ENCODE measurements around the gene VPS33A.

VPS33A gene

DNA sequence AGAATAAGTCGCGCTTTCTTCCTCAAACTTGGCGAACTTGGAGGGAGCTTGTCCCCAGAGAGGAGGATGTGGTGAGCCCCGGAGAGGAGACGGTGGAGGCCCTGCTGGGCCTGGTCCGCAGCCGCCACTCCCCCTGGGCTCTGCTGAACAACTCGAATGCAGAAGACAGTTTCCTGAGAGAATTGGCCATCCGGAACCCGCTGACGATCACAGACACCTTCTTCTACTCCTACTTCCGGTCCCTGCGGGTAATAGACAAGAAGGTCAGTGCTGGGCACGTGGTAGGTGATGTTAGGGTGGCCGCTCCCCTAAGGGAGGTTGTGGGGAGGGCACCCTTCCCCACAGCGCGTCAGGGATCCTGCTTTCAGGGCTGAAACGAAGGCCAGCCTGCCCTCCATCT, 81.8 kb downstream of the VPS33A start:
- in situ Hi-C loops (cut with MboI; ENCODE audit: low sequenced_read_pairs), result no loop called here

DNA sequence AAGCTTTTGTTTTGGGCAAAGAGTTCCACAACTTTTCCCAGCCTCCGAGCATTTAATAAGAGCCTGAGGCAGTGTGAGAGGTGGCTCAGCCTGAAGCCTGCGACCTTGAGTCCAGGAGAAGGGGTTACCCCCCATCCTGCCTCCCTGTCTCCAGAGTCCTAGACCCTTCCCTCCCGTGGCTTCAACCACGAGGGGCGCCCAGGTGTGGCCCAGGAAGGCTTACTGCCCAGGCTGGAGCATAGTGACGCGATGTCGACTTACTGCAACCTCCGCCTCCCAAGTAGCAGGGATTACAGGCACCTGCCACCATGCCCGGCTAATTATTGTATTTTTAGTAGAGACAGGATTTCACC, 82.7 kb downstream of the VPS33A start:
- in situ Hi-C loops (cut with MboI; ENCODE audit: low sequenced_read_pairs), result no loop called here

DNA sequence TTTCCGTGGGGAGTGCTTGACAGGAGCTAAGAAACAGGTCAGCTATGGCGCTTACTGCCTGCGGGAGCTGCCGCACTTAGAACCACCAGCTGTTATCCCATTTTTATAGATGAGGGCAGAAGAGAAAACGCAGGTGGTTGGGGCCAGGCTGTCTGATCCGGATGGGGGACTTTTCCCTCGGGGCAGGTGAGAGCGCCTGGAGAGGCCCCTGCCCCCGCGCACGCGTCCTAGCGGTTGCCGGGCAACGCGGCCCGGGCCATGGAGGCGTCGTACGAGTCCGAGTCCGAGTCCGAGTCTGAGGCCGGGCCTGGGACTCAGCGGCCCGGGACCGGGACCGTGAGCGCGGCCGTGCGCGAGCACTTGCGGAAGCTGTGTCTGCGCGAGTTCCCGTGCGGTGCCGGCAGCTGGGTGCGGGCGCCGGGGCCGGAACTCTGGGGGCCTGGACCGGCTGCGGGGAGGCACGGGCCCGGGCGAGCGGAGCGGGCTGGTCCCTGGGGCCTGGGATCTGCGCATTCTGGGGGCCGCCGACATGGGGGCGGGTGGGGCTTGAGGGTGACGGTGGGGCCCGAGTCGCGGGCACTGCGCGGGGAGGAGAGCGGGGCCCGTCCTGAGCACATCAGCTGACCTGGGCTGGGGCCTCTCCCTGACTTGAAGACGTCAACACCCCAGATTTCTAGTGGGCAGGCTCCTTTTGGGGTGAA, 83.3 kb downstream of the VPS33A start, which contains the start of gene LRRC43:
Gene LRRC43 (plus strand): TSS at position 237 of the 701 bp plus-strand sequence. CDS start 22 bp downstream, at position 259.
- in situ Hi-C loops (cut with MboI; ENCODE audit: low sequenced_read_pairs), result no loop called here

Data from HL-60/S4 treated with retinoic acid at 250 ng/mL for 4 days and 3 days (cell line).